Liver (tissue), 3 donors: Measurements from ENCODE around the gene TNS3.

Experiments used
- GABPA ChIP-seq, 2 donors: IDR thresholded peaks in 1 of 2; conservative IDR thresholded peaks in 1 of 2; 2 replicates each; pipeline ENCODE4 v1.6.1; 2016; ENCODE audit warnings: antibody characterized with exemption in 2 of 2, mild to moderate bottlenecking in 1 of 2, moderate library complexity in 1 of 2
- HNF4G ChIP-seq: IDR thresholded peaks from 2 replicates; pipeline ENCODE4 v1.6.1; 2016; ENCODE audit warnings: antibody characterized with exemption
- JUND ChIP-seq, 2 donors: IDR thresholded peaks; 2 replicates each; pipeline ENCODE4 v1.6.1; 2016; ENCODE audit warnings: antibody characterized with exemption in 2 of 2
- RAD21 ChIP-seq, 2 donors: IDR thresholded peaks; 2 replicates each; pipeline ENCODE4 v1.6.1; 2016; ENCODE audit warnings: antibody characterized with exemption in 2 of 2, mild to moderate bottlenecking in 2 of 2
- RXRA ChIP-seq, 2 donors: IDR thresholded peaks; 2 replicates each; pipeline ENCODE4 v1.6.1; 2017 to 2018; ENCODE audit warnings: antibody characterized with exemption in 2 of 2, mild to moderate bottlenecking in 1 of 2
- SP1 ChIP-seq: IDR thresholded peaks from 2 replicates; pipeline ENCODE4 v1.6.1; 2018; ENCODE audit warnings: antibody characterized with exemption, mild to moderate bottlenecking
- TAF1 ChIP-seq: conservative IDR thresholded peaks from 2 replicates; pipeline ENCODE4 v1.6.1; 2016; ENCODE audit warnings: antibody characterized with exemption, mild to moderate bottlenecking
- YY1 ChIP-seq: IDR thresholded peaks from 2 replicates; pipeline ENCODE4 v1.6.1; 2016; ENCODE audit warnings: antibody characterized with exemption, mild to moderate bottlenecking
- TF ChIP-seq, protein P1 (sequence below): fragments of 150-350 bp; IDR thresholded peaks from 2 replicates; pipeline ENCODE4 v1.5.1; 2017; ENCODE audit warnings: improper control_type of control experiment, low read depth, low read length; ENCODE audit not compliant: missing input control
- TF ChIP-seq, protein P2 (sequence below): IDR thresholded peaks from 2 replicates; pipeline ENCODE4 v1.6.1; 2016; ENCODE audit warnings: antibody characterized with exemption
- TF ChIP-seq, protein P3 (sequence below): IDR thresholded peaks from 2 replicates; pipeline ENCODE4 v1.6.1; 2016; ENCODE audit warnings: antibody characterized with exemption, mild to moderate bottlenecking
- TF ChIP-seq, protein P4 (sequence below): IDR thresholded peaks from 2 replicates; pipeline ENCODE4 v1.6.1; 2016; ENCODE audit warnings: antibody characterized with exemption
- TF ChIP-seq, protein P5 (sequence below): IDR thresholded peaks from 2 replicates; pipeline ENCODE4 v1.6.1; 2016; ENCODE audit warnings: antibody characterized with exemption
- donor health status: healthy.
- donor health status: healthy.

DNA sequence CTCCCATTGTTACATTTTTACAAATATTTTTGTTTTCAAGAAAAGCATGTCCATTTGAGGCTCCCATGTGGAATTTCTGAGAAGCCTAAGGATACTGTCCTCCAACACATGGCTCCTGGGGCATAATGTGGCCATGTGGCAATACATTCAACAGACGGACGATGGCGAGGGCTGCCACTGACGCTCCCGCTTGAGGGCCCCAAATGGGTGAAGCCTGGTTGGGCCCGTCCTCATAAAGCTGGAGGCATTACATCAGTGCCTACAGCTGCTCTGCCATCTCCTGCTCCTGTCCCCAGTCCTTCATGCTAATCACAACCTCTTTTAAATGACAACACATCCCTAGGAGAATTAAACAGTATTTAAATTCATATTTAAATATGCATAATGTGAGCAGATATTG lies 246.8 kb downstream of the TNS3 start:
- TF ChIP-seq, protein P1, sequence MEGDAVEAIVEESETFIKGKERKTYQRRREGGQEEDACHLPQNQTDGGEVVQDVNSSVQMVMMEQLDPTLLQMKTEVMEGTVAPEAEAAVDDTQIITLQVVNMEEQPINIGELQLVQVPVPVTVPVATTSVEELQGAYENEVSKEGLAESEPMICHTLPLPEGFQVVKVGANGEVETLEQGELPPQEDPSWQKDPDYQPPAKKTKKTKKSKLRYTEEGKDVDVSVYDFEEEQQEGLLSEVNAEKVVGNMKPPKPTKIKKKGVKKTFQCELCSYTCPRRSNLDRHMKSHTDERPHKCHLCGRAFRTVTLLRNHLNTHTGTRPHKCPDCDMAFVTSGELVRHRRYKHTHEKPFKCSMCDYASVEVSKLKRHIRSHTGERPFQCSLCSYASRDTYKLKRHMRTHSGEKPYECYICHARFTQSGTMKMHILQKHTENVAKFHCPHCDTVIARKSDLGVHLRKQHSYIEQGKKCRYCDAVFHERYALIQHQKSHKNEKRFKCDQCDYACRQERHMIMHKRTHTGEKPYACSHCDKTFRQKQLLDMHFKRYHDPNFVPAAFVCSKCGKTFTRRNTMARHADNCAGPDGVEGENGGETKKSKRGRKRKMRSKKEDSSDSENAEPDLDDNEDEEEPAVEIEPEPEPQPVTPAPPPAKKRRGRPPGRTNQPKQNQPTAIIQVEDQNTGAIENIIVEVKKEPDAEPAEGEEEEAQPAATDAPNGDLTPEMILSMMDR = no peak
- TF ChIP-seq, protein P2, sequence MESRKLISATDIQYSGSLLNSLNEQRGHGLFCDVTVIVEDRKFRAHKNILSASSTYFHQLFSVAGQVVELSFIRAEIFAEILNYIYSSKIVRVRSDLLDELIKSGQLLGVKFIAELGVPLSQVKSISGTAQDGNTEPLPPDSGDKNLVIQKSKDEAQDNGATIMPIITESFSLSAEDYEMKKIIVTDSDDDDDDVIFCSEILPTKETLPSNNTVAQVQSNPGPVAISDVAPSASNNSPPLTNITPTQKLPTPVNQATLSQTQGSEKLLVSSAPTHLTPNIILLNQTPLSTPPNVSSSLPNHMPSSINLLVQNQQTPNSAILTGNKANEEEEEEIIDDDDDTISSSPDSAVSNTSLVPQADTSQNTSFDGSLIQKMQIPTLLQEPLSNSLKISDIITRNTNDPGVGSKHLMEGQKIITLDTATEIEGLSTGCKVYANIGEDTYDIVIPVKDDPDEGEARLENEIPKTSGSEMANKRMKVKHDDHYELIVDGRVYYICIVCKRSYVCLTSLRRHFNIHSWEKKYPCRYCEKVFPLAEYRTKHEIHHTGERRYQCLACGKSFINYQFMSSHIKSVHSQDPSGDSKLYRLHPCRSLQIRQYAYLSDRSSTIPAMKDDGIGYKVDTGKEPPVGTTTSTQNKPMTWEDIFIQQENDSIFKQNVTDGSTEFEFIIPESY = no peak
- TF ChIP-seq JUND (IDR thresholded peaks at IDR 0.05) (no peak), SP1 (no peak), RAD21 (IDR thresholded peaks at IDR 0.05) (no peak), GABPA (IDR thresholded peaks at IDR 0.05 in 1 of 2, conservative IDR thresholded peaks at IDR 0.05 in 1 of 2) (no peak), HNF4G (no peak), TAF1 (no peak), YY1 (no peak), RXRA (IDR thresholded peaks at IDR 0.05) (no peak)
- TF ChIP-seq, protein P3, sequence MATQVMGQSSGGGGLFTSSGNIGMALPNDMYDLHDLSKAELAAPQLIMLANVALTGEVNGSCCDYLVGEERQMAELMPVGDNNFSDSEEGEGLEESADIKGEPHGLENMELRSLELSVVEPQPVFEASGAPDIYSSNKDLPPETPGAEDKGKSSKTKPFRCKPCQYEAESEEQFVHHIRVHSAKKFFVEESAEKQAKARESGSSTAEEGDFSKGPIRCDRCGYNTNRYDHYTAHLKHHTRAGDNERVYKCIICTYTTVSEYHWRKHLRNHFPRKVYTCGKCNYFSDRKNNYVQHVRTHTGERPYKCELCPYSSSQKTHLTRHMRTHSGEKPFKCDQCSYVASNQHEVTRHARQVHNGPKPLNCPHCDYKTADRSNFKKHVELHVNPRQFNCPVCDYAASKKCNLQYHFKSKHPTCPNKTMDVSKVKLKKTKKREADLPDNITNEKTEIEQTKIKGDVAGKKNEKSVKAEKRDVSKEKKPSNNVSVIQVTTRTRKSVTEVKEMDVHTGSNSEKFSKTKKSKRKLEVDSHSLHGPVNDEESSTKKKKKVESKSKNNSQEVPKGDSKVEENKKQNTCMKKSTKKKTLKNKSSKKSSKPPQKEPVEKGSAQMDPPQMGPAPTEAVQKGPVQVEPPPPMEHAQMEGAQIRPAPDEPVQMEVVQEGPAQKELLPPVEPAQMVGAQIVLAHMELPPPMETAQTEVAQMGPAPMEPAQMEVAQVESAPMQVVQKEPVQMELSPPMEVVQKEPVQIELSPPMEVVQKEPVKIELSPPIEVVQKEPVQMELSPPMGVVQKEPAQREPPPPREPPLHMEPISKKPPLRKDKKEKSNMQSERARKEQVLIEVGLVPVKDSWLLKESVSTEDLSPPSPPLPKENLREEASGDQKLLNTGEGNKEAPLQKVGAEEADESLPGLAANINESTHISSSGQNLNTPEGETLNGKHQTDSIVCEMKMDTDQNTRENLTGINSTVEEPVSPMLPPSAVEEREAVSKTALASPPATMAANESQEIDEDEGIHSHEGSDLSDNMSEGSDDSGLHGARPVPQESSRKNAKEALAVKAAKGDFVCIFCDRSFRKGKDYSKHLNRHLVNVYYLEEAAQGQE = no peak
- TF ChIP-seq, protein P4, sequence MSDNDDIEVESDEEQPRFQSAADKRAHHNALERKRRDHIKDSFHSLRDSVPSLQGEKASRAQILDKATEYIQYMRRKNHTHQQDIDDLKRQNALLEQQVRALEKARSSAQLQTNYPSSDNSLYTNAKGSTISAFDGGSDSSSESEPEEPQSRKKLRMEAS = no peak
- TF ChIP-seq, protein P5, sequence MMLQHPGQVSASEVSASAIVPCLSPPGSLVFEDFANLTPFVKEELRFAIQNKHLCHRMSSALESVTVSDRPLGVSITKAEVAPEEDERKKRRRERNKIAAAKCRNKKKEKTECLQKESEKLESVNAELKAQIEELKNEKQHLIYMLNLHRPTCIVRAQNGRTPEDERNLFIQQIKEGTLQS = no peak
